ENCODE results near the gene CHRNB2.
"Not testable (repeated sequence)": the region's sequence is repeated elsewhere in the genome, so short reads cannot be mapped to it uniquely, and the experiment has no call there.

The CHRNB2 gene

GRCh38 chr1:154567386-154568156 is at the start of gene CHRNB2:
Gene CHRNB2 (plus strand): TSS chr1:154567778. CDS start chr1:154568045, 267 bp downstream.
- peak; percentile 68 for DNase-seq

GRCh38 chr1:154519591-154519991 is 48.0 kb upstream of the CHRNB2 start:
- no peak for DNase-seq

GRCh38 chr1:154520333-154520732 is 47.2 kb upstream of the CHRNB2 start:
- no peak for DNase-seq

- no peak for DNase-seq
Observed at GRCh38 chr1:154521695-154522094, 45.9 kb upstream of the CHRNB2 start.

- no peak for DNase-seq
Observed at GRCh38 chr1:154524881-154525280, 42.7 kb upstream of the CHRNB2 start.

GRCh38 chr1:154527192-154527591 is 40.4 kb upstream of the CHRNB2 start:
- no peak for DNase-seq

GRCh38 chr1:154529308-154529707 is 38.3 kb upstream of the CHRNB2 start:
- no peak for DNase-seq

GRCh38 chr1:154531950-154532349 is 35.6 kb upstream of the CHRNB2 start:
- DNase-seq, result not testable (repeated sequence)

GRCh38 chr1:154533952-154534844 is 33.4 kb upstream of the CHRNB2 start:
- no peak for DNase-seq

GRCh38 chr1:154536570-154536969 is 31.0 kb upstream of the CHRNB2 start:
- DNase-seq, result no peak

- DNase-seq, result no peak
Observed at GRCh38 chr1:154539486-154540483, 27.8 kb upstream of the CHRNB2 start.

- no peak for DNase-seq
Observed at GRCh38 chr1:154541231-154541630, 26.3 kb upstream of the CHRNB2 start.

GRCh38 chr1:154546264-154547063 is 21.1 kb upstream of the CHRNB2 start:
- DNase-seq, result peak; percentile 72

GRCh38 chr1:154547105-154547732 is 20.4 kb upstream of the CHRNB2 start:
- no peak for DNase-seq

GRCh38 chr1:154548028-154548427 is 19.6 kb upstream of the CHRNB2 start:
- DNase-seq, result no peak

GRCh38 chr1:154549202-154549770 is 18.3 kb upstream of the CHRNB2 start:
- DNase-seq, result no peak

- DNase-seq, result no peak
Observed at GRCh38 chr1:154550070-154550469, 17.5 kb upstream of the CHRNB2 start.

GRCh38 chr1:154550657-154551056 is 16.9 kb upstream of the CHRNB2 start:
- no peak for DNase-seq

GRCh38 chr1:154551474-154551873 is 16.1 kb upstream of the CHRNB2 start:
- no peak for DNase-seq

- no peak for DNase-seq
Observed at GRCh38 chr1:154552036-154552435, 15.5 kb upstream of the CHRNB2 start.
